H1 (cell line): ENCODE results near the gene AP2A1. TPM values are rescaled to one million over a fixed set of nuclear protein-coding genes. Genes with fewer than 3 reads are reported as not detected.
A peak's percentile ranks its signal among the peaks of the same experiment; 100 is the strongest.

Source experiments
- CTCF ChIA-PET: fragments of 300-600 bp; sonication (Branson Sonifier 250); formaldehyde crosslinking; loops from one replicate; lab custom pipeline; 2021; ENCODE audit not compliant: partially characterized antibody; lab: Charles Lee
- POLR2A ChIA-PET: fragments of 300-600 bp; sonication (Branson Sonifier 250); formaldehyde crosslinking; loops from one replicate; lab custom pipeline; 2021; ENCODE audit warnings: inconsistent platforms; ENCODE audit not compliant: partially characterized antibody; lab: Charles Lee
- DNase-seq, 2 experiments: peaks; one replicate each; pipeline versions ENCODE4 v3.0.0 to v3.0.0-alpha.2; 2010 to 2022; ENCODE audit warnings: low spot score in 2 of 2, low read depth in 1 of 2, mixed read lengths in 1 of 2
- FAIRE-seq: peaks from 2 replicates; lab custom pipeline; 2011; peaks lifted over from hg19 to GRCh38; lab: Jason Lieb, UNC
- H2AFZ ChIP-seq: 2 replicates; pipeline ENCODE4 v1.8.1; 2012; ENCODE audit warnings: low read length, inconsistent platforms
- H2AK5ac ChIP-seq: 2 replicates; pipeline ENCODE4 v1.6.1; 2013; ENCODE audit warnings: low read depth, low read length
- H2BK120ac ChIP-seq: replicated peaks from 2 replicates; pipeline ENCODE3; 2013; ENCODE audit warnings: low read depth, low read length, inconsistent platforms
- H2BK12ac ChIP-seq: 2 replicates; pipeline ENCODE4 v1.6.1; 2013; ENCODE audit warnings: low read depth, low read length
- H2BK15ac ChIP-seq: 2 replicates; pipeline ENCODE4 v1.6.1; 2013; ENCODE audit warnings: low read length
- H2BK20ac ChIP-seq: 2 replicates; pipeline ENCODE4 v1.6.1; 2013; ENCODE audit warnings: low read length
- H2BK5ac ChIP-seq: 2 replicates; pipeline ENCODE4 v1.6.1; 2013; ENCODE audit warnings: low read depth, low read length
- H3K14ac ChIP-seq: 2 replicates; pipeline ENCODE4 v1.6.1; 2013; ENCODE audit warnings: inconsistent platforms; ENCODE audit not compliant: insufficient read length
- H3K18ac ChIP-seq: 2 replicates; pipeline ENCODE4 v1.6.1; 2013; ENCODE audit warnings: low read length; ENCODE audit errors: extremely low read depth
- H3K23ac ChIP-seq: 2 replicates; pipeline ENCODE4 v1.6.1; 2013; ENCODE audit warnings: inconsistent platforms; ENCODE audit not compliant: insufficient read length
- H3K23me2 ChIP-seq: 2 replicates; pipeline ENCODE4 v1.6.1; 2013; ENCODE audit warnings: low read depth, low read length
- H3K27ac ChIP-seq: 2 replicates; pipeline ENCODE4 v1.6.1; 2011; ENCODE audit warnings: low read depth, low read length, inconsistent platforms
- H3K27me3 ChIP-seq, 4 experiments: replicated peaks in 1 of 4; 1 replicate in 1 of 4; 2 replicates in 3 of 4; pipeline versions ENCODE4 v1.6.1 to v1.8.1; 2011 to 2013; ENCODE audit warnings: low read length in 3 of 4, mild to moderate bottlenecking in 3 of 4, inconsistent platforms in 2 of 4, mixed read lengths in 2 of 4, moderate library complexity in 1 of 4; ENCODE audit not compliant: control insufficient read depth in 3 of 4, insufficient read depth in 3 of 4; ENCODE audit errors: extremely low read depth in 1 of 4
- H3K36me3 ChIP-seq, 4 experiments: 2 replicates each; pipeline versions ENCODE4 v1.6.1 to v1.8.1; 2011 to 2013; ENCODE audit warnings: mild to moderate bottlenecking in 4 of 4, low read length in 3 of 4, moderate library complexity in 2 of 4, control low read depth in 1 of 4, inconsistent platforms in 1 of 4; ENCODE audit not compliant: insufficient read depth in 4 of 4, control insufficient read depth in 2 of 4
- H3K4ac ChIP-seq: replicated peaks from 2 replicates; pipeline ENCODE3; 2013; ENCODE audit warnings: low read length, low read depth, mixed read lengths, inconsistent platforms; ENCODE audit not compliant: insufficient read length
- H3K4me1 ChIP-seq, 4 experiments: replicated peaks in 1 of 4; 1 replicate in 1 of 4; 2 replicates in 3 of 4; pipeline versions ENCODE4 v1.6.1 to v1.8.1; 2011 to 2013; ENCODE audit warnings: low read length in 3 of 4, inconsistent platforms in 2 of 4, mixed read lengths in 1 of 4; ENCODE audit not compliant: insufficient read depth in 4 of 4, control insufficient read depth in 3 of 4
- H3K4me2 ChIP-seq, 2 experiments: 2 replicates each; pipeline versions ENCODE4 v1.6.1 to v1.8.1; 2011 to 2013; ENCODE audit warnings: low read depth in 2 of 2, low read length in 2 of 2, control low read depth in 1 of 2, inconsistent platforms in 1 of 2, mild to moderate bottlenecking in 1 of 2; ENCODE audit not compliant: insufficient read depth in 1 of 2
- H3K4me3 ChIP-seq, 4 experiments: fragments of 200-600, 300-600 bp in 1 of 4; sonication (generic), shearing (Covaris generic), sonication (Bioruptor Twin) in 1 of 4; 2 replicates each; pipeline versions ENCODE4 v1.5.1 to v1.8.1; 2011 to 2016; ENCODE audit warnings: low read length in 4 of 4, low read depth in 3 of 4, control low read depth in 2 of 4, inconsistent platforms in 2 of 4, mild to moderate bottlenecking in 2 of 4, mixed read lengths in 1 of 4, moderate library complexity in 1 of 4; ENCODE audit not compliant: insufficient read depth in 2 of 4; ENCODE audit errors: extremely low read depth in 1 of 4
- H3K56ac ChIP-seq: replicated peaks from 2 replicates; pipeline ENCODE3; 2013; ENCODE audit warnings: low read depth, mild to moderate bottlenecking, mixed read lengths, low read length, inconsistent platforms; ENCODE audit not compliant: insufficient read length
- H3K79me1 ChIP-seq: 2 replicates; pipeline ENCODE4 v1.6.1; 2013; ENCODE audit warnings: low read depth, low read length, control low read depth
- H3K79me2 ChIP-seq, 2 experiments: 2 replicates each; pipeline versions ENCODE4 v1.6.1 to v1.8.1; 2012 to 2013; ENCODE audit warnings: low read length in 2 of 2, mild to moderate bottlenecking in 2 of 2, inconsistent platforms in 1 of 2; ENCODE audit not compliant: insufficient read depth in 2 of 2, control insufficient read depth in 1 of 2
- H3K9ac ChIP-seq, 4 experiments: replicated peaks in 1 of 4; 1 replicate in 1 of 4; 2 replicates in 3 of 4; pipeline versions ENCODE4 v1.6.1 to v1.8.1; 2011 to 2013; ENCODE audit warnings: low read depth in 3 of 4, low read length in 3 of 4, control low read depth in 2 of 4, mild to moderate bottlenecking in 2 of 4, moderate library complexity in 2 of 4, inconsistent platforms in 1 of 4; ENCODE audit errors: extremely low read depth in 1 of 4
- H3K9me3 ChIP-seq, 2 experiments: 2 replicates each; pipeline versions ENCODE4 v1.6.1 to v1.8.1; 2012 to 2013; ENCODE audit warnings: mild to moderate bottlenecking in 2 of 2, moderate library complexity in 2 of 2, control low read depth in 1 of 2, inconsistent platforms in 1 of 2, low read depth in 1 of 2, low read length in 1 of 2, mixed read lengths in 1 of 2; ENCODE audit not compliant: insufficient read depth in 2 of 2
- H4K20me1 ChIP-seq, 2 experiments: replicated peaks in 1 of 2; 2 replicates each; pipeline versions ENCODE3 to v1.8.1; 2011 to 2013; ENCODE audit warnings: inconsistent platforms in 2 of 2, low read length in 2 of 2, mild to moderate bottlenecking in 1 of 2; ENCODE audit not compliant: insufficient read depth in 2 of 2, control insufficient read depth in 1 of 2
- H4K5ac ChIP-seq: 2 replicates; pipeline ENCODE4 v1.6.1; 2013; ENCODE audit warnings: low read length, low read depth, mixed read lengths, inconsistent platforms; ENCODE audit not compliant: insufficient read length
- H4K8ac ChIP-seq: 2 replicates; pipeline ENCODE4 v1.8.0; 2013; ENCODE audit warnings: mild to moderate bottlenecking, moderate library complexity, low read length, inconsistent platforms; ENCODE audit not compliant: insufficient read depth; ENCODE audit errors: extremely low read depth
- H4K91ac ChIP-seq: replicated peaks from 2 replicates; pipeline ENCODE3; 2013; ENCODE audit warnings: low read length, mixed read lengths, inconsistent platforms; ENCODE audit not compliant: insufficient read length
- EZH2 ChIP-seq: fragments of 200-600 bp; sonication (generic); IDR thresholded peaks from 2 replicates; pipeline ENCODE4 v1.7.1; 2012; ENCODE audit warnings: low read depth, mild to moderate bottlenecking, moderate library complexity, low read length, inconsistent platforms; ENCODE audit not compliant: severe bottlenecking
- KDM1A ChIP-seq: fragments of 200-600, 300-600 bp; sonication (generic); IDR thresholded peaks from 2 replicates; pipeline ENCODE4 v1.7.1; 2016; ENCODE audit warnings: mild to moderate bottlenecking, low read length, borderline replicate concordance
- KDM5A ChIP-seq: fragments of 200-600 bp; IDR thresholded peaks from 2 replicates; pipeline ENCODE4 v1.7.1; 2012; ENCODE audit warnings: mild to moderate bottlenecking, low read length, inconsistent platforms, mixed read lengths
- TCF12 ChIP-seq: IDR thresholded peaks from 2 replicates; pipeline ENCODE4 v1.6.1; 2011; ENCODE audit warnings: low read depth, mild to moderate bottlenecking, low read length
- WGBS, 2 experiments: shearing (Covaris generic) in 1 of 2; methylation state at CpG; one replicate each; pipeline versions ENCODE4 v1.1.6 to v1.1.7; 2013 to 2015; ENCODE audit warnings: low lambda C conversion rate in 2 of 2, mixed read lengths in 2 of 2, inconsistent platforms in 1 of 2, low coverage in 1 of 2, missing lambda C conversion rate in 1 of 2; ENCODE audit not compliant: insufficient replicate concordance in 2 of 2, insufficient coverage in 1 of 2, insufficient read length in 1 of 2; ENCODE audit errors: extremely low coverage in 1 of 2, missing lambda C conversion rate in 1 of 2; 5-methylcytosine and 5-hydroxymethylcytosine counted together
- polyA plus RNA-seq, 7 experiments: library from polyadenylated mRNA; depleted of rRNA in 3 of 7; stranded (reverse) in 5 of 7; unstranded in 2 of 7; fragments of >200 nt in 5 of 7; fragments of 200-250 nt in 2 of 7; gene quantifications; 1 replicate in 5 of 7; 2 replicates in 1 of 7; 4 replicates in 1 of 7; pipeline versions ENCODE4 v1.2.1 to v1.2.3, GENCODE V29; 2011 to 2013; ENCODE audit warnings: missing spikeins in 2 of 7, mixed read lengths in 2 of 7
- total RNA-seq: library from RNA; stranded (reverse); fragmentation: NEBNext Ultra II Directional; extraction: Animal tissue kit (Norgen Biotek cat#: 25700); gene quantifications from 2 replicates; pipeline ENCODE4 v1.2.1, GENCODE V29; 2021

AP2A1 gene
- total and polyA plus RNA-seq, 2 of the 8 experiments (the other 6 are each of a cell fraction or from before 2014, with no cell fraction given): 105 to 106 TPM

- H3K36me3 ChIP-seq: no peaks in the 10 kb centered on the region; a peak in 1 of 8 replicates
- no peak overlapping the region for H2BK12ac ChIP-seq
- H2BK5ac ChIP-seq: no peak overlapping the region
- H2BK15ac ChIP-seq: no peak overlapping the region
- H3K4me1 ChIP-seq: no peaks in the 10 kb centered on the region; a peak in 2 of 7 replicates
- H3K79me2 ChIP-seq: no peaks in the 10 kb centered on the region; a peak in 1 of 4 replicates
- POLR2A ChIA-PET: interaction anchor here (1.0 to 2.5 kb wide), 5 partner anchors 9 to 100 kb away, joined by 3 to 7 read pairs (median 3); partner anchors contain the start of gene AP2A1
- H3K4me3 ChIP-seq: no peak overlapping the region
- H4K8ac ChIP-seq: no peak overlapping the region
- H3K9me3 ChIP-seq: no peaks in the 10 kb centered on the region
- H3K4me2 ChIP-seq: no peak overlapping the region
- peaks cover 27% of the 10 kb centered on the region for H3K79me1 ChIP-seq
- no peaks in the 10 kb centered on the region for H3K27me3 ChIP-seq
- H3K23ac ChIP-seq: no peak overlapping the region
- H4K5ac ChIP-seq: no peak overlapping the region
- H2BK20ac ChIP-seq: no peak overlapping the region
- H2AFZ ChIP-seq: no peak overlapping the region
- CTCF ChIA-PET: interaction anchor here (0.6 to 2.4 kb wide), 3 partner anchors 17 to 59 kb away, joined by 4 to 8 read pairs (median 5); no protein-coding TSS in a partner anchor
- no peak overlapping the region for H3K4ac ChIP-seq
- H3K27ac ChIP-seq: no peak overlapping the region
- 0 out of 2 replicates have a peak overlapping the region, but pooled peaks have one; percentile 53 for H2AK5ac ChIP-seq
- H3K56ac ChIP-seq: no peak overlapping the region
- peaks cover 3 to 13% of the 10 kb centered on the region in 2 experiments for H4K20me1 ChIP-seq
- H3K9ac ChIP-seq: no peak overlapping the region
- DNase-seq (no peak), FAIRE-seq (no peak)
- no peak overlapping the region for H3K18ac ChIP-seq
- WGBS, 2 experiments: 93% methylated on average over 6 of the region's 6 CpGs; no CpG with 5 or more reads in 1 of the 2 experiments
- H3K14ac ChIP-seq: no peak overlapping the region
- no peak overlapping the region for H2BK120ac ChIP-seq
- no peak overlapping the region for H4K91ac ChIP-seq
- H3K23me2 ChIP-seq: no peaks in the 10 kb centered on the region; the same call in 1 of the 2 replicates
- TF ChIP-seq EZH2: no peak
- TF ChIP-seq KDM1A: 0 out of 2 replicates have a peak, but pooled peaks have one; percentile 50
- no peak for TF ChIP-seq KDM5A
- TF ChIP-seq TCF12: no peak
Observed at GRCh38 chr19:49776371-49776764, 9.6 kb downstream of the AP2A1 start.
